Endothelial cell of umbilical vein (primary cell): Measurements from ENCODE around the gene PCDH9. TPM values are rescaled to one million over a fixed set of nuclear protein-coding genes. Genes with fewer than 3 reads are reported as not detected.

ENCODE experiments used
- BruUV-seq: library from RNA; stranded (reverse); fragments of 400-500 nt; replicated peaks from 2 replicates; lab custom pipeline; 2021; lab: Mats Ljungman, UMichigan
- CTCF ChIA-PET: fragments of 300-600, 350-600 bp; sonication (Branson Sonifier 250); formaldehyde crosslinking; loops from one replicate; lab custom pipeline; 2021; ENCODE audit warnings: antibody characterized with exemption, inconsistent platforms; lab: Charles Lee
- POLR2A ChIA-PET: fragments of 300-600, 350-600 bp; sonication (Branson Sonifier 250); formaldehyde crosslinking; loops from one replicate; lab custom pipeline; 2021; ENCODE audit warnings: antibody characterized with exemption, inconsistent platforms; lab: Charles Lee
- DNase-seq: peaks from one replicate; pipeline ENCODE4 v3.0.0-alpha.2; 2011; ENCODE audit warnings: low read depth, low spot score
- FAIRE-seq: peaks from 2 replicates; lab custom pipeline; 2011; peaks lifted over from hg19 to GRCh38; lab: Jason Lieb, UNC
- H2AFZ ChIP-seq: 2 replicates; pipeline ENCODE4 v1.6.0; 2012; ENCODE audit warnings: low read depth, low read length, control low read depth, inconsistent platforms
- H3K27ac ChIP-seq: 2 replicates; pipeline ENCODE4 v1.5.1; 2011; ENCODE audit warnings: low read depth, mild to moderate bottlenecking, control low read depth, low read length, moderate library complexity; ENCODE audit not compliant: insufficient read depth
- H3K27me3 ChIP-seq, 2 experiments: 2 replicates each; pipeline versions ENCODE4 v1.6.0 to v1.6.1; 2011; ENCODE audit warnings: low read length in 2 of 2, mixed read lengths in 1 of 2; ENCODE audit not compliant: control insufficient read depth in 2 of 2, insufficient read depth in 2 of 2
- H3K36me3 ChIP-seq, 2 experiments: 2 replicates in 1 of 2; 3 replicates in 1 of 2; pipeline ENCODE4 v1.5.1; 2011; ENCODE audit warnings: low read length in 2 of 2, mild to moderate bottlenecking in 1 of 2, moderate library complexity in 1 of 2; ENCODE audit not compliant: control insufficient read depth in 2 of 2, insufficient read depth in 2 of 2; ENCODE audit errors: extremely low read depth in 1 of 2
- H3K4me1 ChIP-seq: 3 replicates; pipeline ENCODE4 v1.5.1; 2011; ENCODE audit warnings: mild to moderate bottlenecking, low read length; ENCODE audit not compliant: control insufficient read depth, insufficient read depth; ENCODE audit errors: extremely low read depth
- H3K4me2 ChIP-seq: 2 replicates; pipeline ENCODE4 v1.6.1; 2011; ENCODE audit warnings: low read length, control low read depth, mixed read lengths; ENCODE audit not compliant: insufficient read depth
- H3K4me3 ChIP-seq, 3 experiments: fragments of 200-600 bp in 1 of 3; sonication (generic), shearing (Covaris generic) in 1 of 3; replicated peaks in 1 of 3; 2 replicates each; pipeline ENCODE4 v1.5.1; 2011 to 2016; ENCODE audit warnings: control low read depth in 3 of 3, low read length in 3 of 3, mild to moderate bottlenecking in 2 of 3, inconsistent platforms in 1 of 3, low read depth in 1 of 3, moderate library complexity in 1 of 3; ENCODE audit not compliant: insufficient read depth in 1 of 3
- H3K79me2 ChIP-seq: 2 replicates; pipeline ENCODE4 v1.6.0; 2012; ENCODE audit warnings: low read length, inconsistent platforms; ENCODE audit not compliant: control insufficient read depth, insufficient read depth
- H3K9ac ChIP-seq: replicated peaks from 2 replicates; pipeline ENCODE3; 2011; ENCODE audit warnings: low read length, control low read depth; ENCODE audit not compliant: insufficient read depth; ENCODE audit errors: extremely low read depth
- H3K9me1 ChIP-seq: replicated peaks from 3 replicates; pipeline ENCODE4 v1.6.0; 2011; ENCODE audit warnings: mild to moderate bottlenecking, low read length; ENCODE audit not compliant: control insufficient read depth, insufficient read depth; ENCODE audit errors: extremely low read depth
- H3K9me3 ChIP-seq: replicated peaks from 2 replicates; pipeline ENCODE4 v1.5.1; 2012; ENCODE audit warnings: low read length, inconsistent platforms; ENCODE audit not compliant: control insufficient read depth, insufficient read depth
- H4K20me1 ChIP-seq: replicated peaks from 2 replicates; pipeline ENCODE3; 2011; ENCODE audit warnings: mild to moderate bottlenecking, low read length; ENCODE audit not compliant: control insufficient read depth, insufficient read depth; ENCODE audit errors: extremely low read depth
- EZH2 ChIP-seq: IDR thresholded peaks from 2 replicates; pipeline ENCODE4 v1.6.1; 2012; ENCODE audit warnings: borderline replicate concordance, low read depth, mild to moderate bottlenecking, moderate library complexity, low read length, inconsistent platforms; ENCODE audit not compliant: severe bottlenecking
- FOS ChIP-seq: IDR thresholded peaks from 2 replicates; pipeline ENCODE4 v1.6.1; 2011; ENCODE audit warnings: mild to moderate bottlenecking, low read length, moderate library complexity, borderline replicate concordance; ENCODE audit not compliant: insufficient read depth
- GATA2 ChIP-seq: IDR thresholded peaks from 2 replicates; pipeline ENCODE4 v1.7.0; 2011; ENCODE audit warnings: low read depth, mild to moderate bottlenecking, moderate library complexity, mixed read lengths, low read length; ENCODE audit not compliant: insufficient read length, insufficient read depth
- JUN ChIP-seq: IDR thresholded peaks from 2 replicates; pipeline ENCODE4 v1.6.1; 2011; ENCODE audit warnings: borderline replicate concordance, low read depth; ENCODE audit not compliant: insufficient read length, insufficient read depth
- MYC ChIP-seq: IDR thresholded peaks from one replicate; pipeline ENCODE4 v1.6.1; 2011; ENCODE audit warnings: mild to moderate bottlenecking, low read depth, low read length
- POLR2A ChIP-seq: IDR thresholded peaks from 2 replicates; pipeline ENCODE4 v1.6.1; 2012; ENCODE audit warnings: low read depth, mild to moderate bottlenecking, control low read depth, low read length
- dilution Hi-C: fragments of 300-500 bp; cut with MboI; formaldehyde crosslinking; loops from one replicate; pipeline ENCODE4 v1.15.0; 2019; ENCODE audit warnings: low sequenced_read_pairs; ENCODE audit not compliant: extremely low pct_ligation_motif_present
- intact Hi-C: fragments of 100-400 bp; cut with micrococcal nuclease; formaldehyde crosslinking; loops from one replicate; pipeline ENCODE4 v1.10.0; 2022
- polyA plus RNA-seq, 4 experiments: library from polyadenylated mRNA; depleted of rRNA in 3 of 4; stranded (reverse) in 3 of 4; unstranded in 1 of 4; fragments of >200 nt; gene quantifications; 2 replicates each; pipeline versions ENCODE4 v1.2.1 to v1.2.3, GENCODE V29; 2011 to 2012; ENCODE audit warnings: missing spikeins in 1 of 4
- total RNA-seq: library from RNA; stranded (reverse); gene quantifications from 2 replicates; pipeline ENCODE4 v1.2.3, GENCODE V29; 2021
- TF ChIP-seq, protein P1 (sequence below): IDR thresholded peaks from 2 replicates; pipeline ENCODE4 v1.6.1; 2011; ENCODE audit not compliant: insufficient read depth, insufficient read length
- TF ChIP-seq, protein P2 (sequence below), 2 donors: IDR thresholded peaks; 1 replicate in 1 of 2; 2 replicates in 1 of 2; pipeline ENCODE4 v1.5.1; 2011; ENCODE audit warnings: low read length in 2 of 2, mild to moderate bottlenecking in 2 of 2, moderate library complexity in 2 of 2, control low read depth in 1 of 2, inconsistent platforms in 1 of 2, low read depth in 1 of 2; ENCODE audit not compliant: insufficient read depth in 1 of 2; ENCODE audit errors: extremely low read depth in 1 of 2

Gene PCDH9
- total and polyA plus RNA-seq, 2 donors (not counting 3 experiments of a cell fraction or from before 2014, with no cell fraction given) = 1.1 to 5.2 TPM

DNA sequence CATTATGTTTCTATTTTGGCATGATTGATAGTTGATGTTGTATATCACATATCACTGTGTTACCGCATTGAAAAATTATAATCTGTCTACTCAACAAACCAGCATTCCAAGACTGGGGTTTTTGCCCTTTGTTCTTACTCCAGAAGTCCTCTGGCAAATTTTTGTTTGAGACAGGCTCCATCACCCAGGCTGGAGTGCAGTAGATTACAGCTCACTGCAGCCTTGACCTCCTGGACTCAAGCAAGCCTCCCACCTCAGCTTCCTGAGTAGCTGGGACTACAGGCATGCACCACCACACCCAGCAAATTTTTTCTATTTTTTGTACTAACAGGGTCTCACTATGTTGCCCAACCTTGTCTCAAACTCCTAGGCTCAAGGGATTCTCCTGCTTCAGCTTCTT is 741.0 kb downstream of the PCDH9 start:
- H2AFZ ChIP-seq = no peak overlapping the region
- H3K9ac ChIP-seq = no peak overlapping the region
- dilution Hi-C loops (no loop called here), intact Hi-C loops (no loop called here)
- TF ChIP-seq MYC (no peak), POLR2A (no peak), EZH2 (no peak), JUN (no peak), GATA2 (no peak), FOS (no peak)
- TF ChIP-seq, protein P1, sequence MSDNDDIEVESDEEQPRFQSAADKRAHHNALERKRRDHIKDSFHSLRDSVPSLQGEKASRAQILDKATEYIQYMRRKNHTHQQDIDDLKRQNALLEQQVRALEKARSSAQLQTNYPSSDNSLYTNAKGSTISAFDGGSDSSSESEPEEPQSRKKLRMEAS = no peak
- TF ChIP-seq, protein P2, sequence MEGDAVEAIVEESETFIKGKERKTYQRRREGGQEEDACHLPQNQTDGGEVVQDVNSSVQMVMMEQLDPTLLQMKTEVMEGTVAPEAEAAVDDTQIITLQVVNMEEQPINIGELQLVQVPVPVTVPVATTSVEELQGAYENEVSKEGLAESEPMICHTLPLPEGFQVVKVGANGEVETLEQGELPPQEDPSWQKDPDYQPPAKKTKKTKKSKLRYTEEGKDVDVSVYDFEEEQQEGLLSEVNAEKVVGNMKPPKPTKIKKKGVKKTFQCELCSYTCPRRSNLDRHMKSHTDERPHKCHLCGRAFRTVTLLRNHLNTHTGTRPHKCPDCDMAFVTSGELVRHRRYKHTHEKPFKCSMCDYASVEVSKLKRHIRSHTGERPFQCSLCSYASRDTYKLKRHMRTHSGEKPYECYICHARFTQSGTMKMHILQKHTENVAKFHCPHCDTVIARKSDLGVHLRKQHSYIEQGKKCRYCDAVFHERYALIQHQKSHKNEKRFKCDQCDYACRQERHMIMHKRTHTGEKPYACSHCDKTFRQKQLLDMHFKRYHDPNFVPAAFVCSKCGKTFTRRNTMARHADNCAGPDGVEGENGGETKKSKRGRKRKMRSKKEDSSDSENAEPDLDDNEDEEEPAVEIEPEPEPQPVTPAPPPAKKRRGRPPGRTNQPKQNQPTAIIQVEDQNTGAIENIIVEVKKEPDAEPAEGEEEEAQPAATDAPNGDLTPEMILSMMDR (IDR thresholded peaks at IDR 0.05; ENCODE audit: extremely low read depth in 1 of 2, insufficient read depth in 1 of 2, low read depth in 1 of 2, low read length in 2 of 2) = no peak
- H3K36me3 ChIP-seq = no peaks in the 10 kb centered on the region
- no peaks in the 10 kb centered on the region for H3K79me2 ChIP-seq
- no peaks in the 10 kb centered on the region for H3K27me3 ChIP-seq
- no peak overlapping the region for H3K27ac ChIP-seq
- H3K9me3 ChIP-seq = no peaks in the 10 kb centered on the region
- no peaks in the 10 kb centered on the region for H4K20me1 ChIP-seq
- FAIRE-seq (no peak), DNase-seq (no peak)
- no TSS peak for BruUV-seq
- no peaks in the 10 kb centered on the region for H3K4me1 ChIP-seq
- H3K4me3 ChIP-seq = no peak overlapping the region
- H3K9me1 ChIP-seq = no peaks in the 10 kb centered on the region
- CTCF ChIA-PET = no interaction called here
- POLR2A ChIA-PET = no interaction called here
- no peak overlapping the region for H3K4me2 ChIP-seq
